Brain microvascular endothelial cell (primary cell): ENCODE results near the gene ZNF335.

Source experiments
- DNase-seq: peaks from one replicate; pipeline ENCODE4 v3.0.0-alpha.2; 2020
- H3K27ac ChIP-seq: fragments of 250-450 bp; sonication (Bioruptor Pico); 2 replicates; pipeline ENCODE4 v1.5.1; 2020; ENCODE audit warnings: mild to moderate bottlenecking, moderate library complexity
- H3K27me3 ChIP-seq: fragments of 250-450 bp; sonication (Bioruptor Pico); replicated peaks from 2 replicates; pipeline ENCODE4 v1.5.1; 2020; ENCODE audit warnings: mild to moderate bottlenecking
- H3K36me3 ChIP-seq: fragments of 250-450 bp; sonication (Bioruptor Pico); replicated peaks from 2 replicates; pipeline ENCODE4 v1.5.1; 2020; ENCODE audit warnings: mild to moderate bottlenecking
- H3K4me3 ChIP-seq: 2 replicates; pipeline ENCODE4 v1.5.1; 2011; ENCODE audit warnings: low read depth, mild to moderate bottlenecking, control low read depth, low read length, moderate library complexity
- CTCF ChIP-seq: IDR thresholded peaks from 2 replicates; pipeline ENCODE4 v1.5.1; 2011; ENCODE audit warnings: low read depth, mild to moderate bottlenecking, moderate library complexity, low read length, control low read depth, inconsistent platforms; ENCODE audit errors: missing control alignments
- in situ Hi-C: cut with HindIII; loops from 2 replicates; pipeline ENCODE4 v1.10.0; 2017; ENCODE audit warnings: low sequenced_read_pairs, low pct_ligation_motif_present

The ZNF335 gene

GRCh38 chr20:45927071-45927878 is 44.7 kb downstream of the ZNF335 start:
- no peak for TF ChIP-seq CTCF
- DNase-seq: no peak
- no peaks in the 10 kb centered on the region for H3K36me3 ChIP-seq
- in situ Hi-C loops: no loop called here
- H3K4me3 ChIP-seq: no peak overlapping the region
- no peaks in the 10 kb centered on the region for H3K27me3 ChIP-seq
- no peak overlapping the region for H3K27ac ChIP-seq

GRCh38 chr20:45926731-45927070 is 45.3 kb downstream of the ZNF335 start:
- no peak for DNase-seq
- Histone ChIP-seq H3K27ac (no peak overlapping the region), H3K36me3 (no peaks in the 10 kb centered on the region), H3K27me3 (no peaks in the 10 kb centered on the region), H3K4me3 (no peak overlapping the region)
- in situ Hi-C loops: no loop called here
- TF ChIP-seq CTCF: no peak

GRCh38 chr20:45925821-45926506 is 46.0 kb downstream of the ZNF335 start:
- no peaks in the 10 kb centered on the region for H3K27me3 ChIP-seq
- no peak overlapping the region for H3K27ac ChIP-seq
- no peak for TF ChIP-seq CTCF
- no peak for DNase-seq
- H3K36me3 ChIP-seq: no peaks in the 10 kb centered on the region
- in situ Hi-C loops: no loop called here
- H3K4me3 ChIP-seq: no peak overlapping the region

- Histone ChIP-seq H3K4me3 (no peak overlapping the region), H3K27ac (no peak overlapping the region), H3K36me3 (no peaks in the 10 kb centered on the region), H3K27me3 (no peaks in the 10 kb centered on the region)
- in situ Hi-C loops: no loop called here
- peak; percentile 42 for DNase-seq
- TF ChIP-seq CTCF: no peak
These were observed 47.4 kb downstream of the ZNF335 start for GRCh38 chr20:45924391-45925261.

- in situ Hi-C loops: no loop called here
These were observed 50.4 kb downstream of the ZNF335 start for GRCh38 chr20:45921337-45922189.

More at GRCh38 chr20:45921337-45922189, 50.4 kb downstream of the ZNF335 start:
- Histone ChIP-seq H3K27me3 (no peaks in the 10 kb centered on the region), H3K27ac (no peak overlapping the region), H3K36me3 (no peaks in the 10 kb centered on the region), H3K4me3 (no peak overlapping the region)
- TF ChIP-seq CTCF: no peak
- DNase-seq: no peak
